Rectal smooth muscle tissue (tissue), 1 donor: ENCODE data around the gene BRCA2.

Source experiments
- H3K27ac ChIP-seq: one replicate; pipeline ENCODE4 v1.7.0; 2013; ENCODE audit warnings: low read depth, low read length, inconsistent platforms
- H3K27me3 ChIP-seq: one replicate; pipeline ENCODE4 v1.7.0; 2013; ENCODE audit warnings: low read length; ENCODE audit not compliant: control insufficient read depth, insufficient read depth
- H3K36me3 ChIP-seq: one replicate; pipeline ENCODE4 v1.7.0; 2013; ENCODE audit warnings: low read length; ENCODE audit not compliant: control insufficient read depth, insufficient read depth
- H3K4me1 ChIP-seq: one replicate; pipeline ENCODE4 v1.7.0; 2013; ENCODE audit warnings: low read length; ENCODE audit not compliant: control insufficient read depth, insufficient read depth
- H3K4me3 ChIP-seq: one replicate; pipeline ENCODE4 v1.7.0; 2013; ENCODE audit warnings: low read length
- H3K9ac ChIP-seq: one replicate; pipeline ENCODE4 v1.7.0; 2013; ENCODE audit warnings: low read length

Gene BRCA2

DNA sequence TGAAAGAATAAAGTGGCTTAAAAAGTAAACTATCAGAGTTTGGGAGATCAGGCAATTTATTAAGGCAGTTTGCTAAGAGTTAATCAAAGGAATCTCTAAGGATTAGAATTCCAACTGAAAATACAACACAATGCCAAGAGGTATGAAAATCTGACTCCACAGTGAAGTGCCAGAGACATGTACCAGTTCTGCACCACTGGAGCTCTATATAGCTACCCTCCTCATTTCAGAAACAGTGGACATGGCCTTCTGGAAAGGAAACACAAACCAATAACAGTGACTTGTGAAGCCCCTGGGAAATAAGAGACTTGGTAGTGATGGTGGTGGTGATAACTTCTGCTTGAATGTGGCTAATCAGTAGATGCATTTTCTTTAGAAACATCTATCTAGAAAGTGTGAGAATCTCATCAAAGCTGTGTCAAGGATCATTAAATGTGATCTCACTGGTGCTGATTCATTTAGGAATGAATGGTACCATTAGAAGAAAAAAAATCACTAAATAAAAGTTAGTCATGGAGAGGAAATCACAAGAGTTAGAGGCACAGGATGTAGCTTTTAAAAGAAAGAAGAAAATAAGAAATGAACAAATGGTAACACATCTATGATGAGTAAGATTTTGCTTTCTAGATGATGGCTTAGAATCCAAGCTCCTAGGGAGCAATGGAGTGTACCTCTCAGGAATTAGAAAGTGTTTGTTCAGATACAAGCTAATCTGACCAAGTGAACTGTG is 132.8 kb downstream of the BRCA2 start:
- Histone ChIP-seq H3K27ac (no peak overlapping the region), H3K27me3 (no peaks in the 10 kb centered on the region), H3K4me3 (no peak overlapping the region), H3K4me1 (no peaks in the 10 kb centered on the region), H3K36me3 (no peaks in the 10 kb centered on the region), H3K9ac (no peak overlapping the region)

DNA sequence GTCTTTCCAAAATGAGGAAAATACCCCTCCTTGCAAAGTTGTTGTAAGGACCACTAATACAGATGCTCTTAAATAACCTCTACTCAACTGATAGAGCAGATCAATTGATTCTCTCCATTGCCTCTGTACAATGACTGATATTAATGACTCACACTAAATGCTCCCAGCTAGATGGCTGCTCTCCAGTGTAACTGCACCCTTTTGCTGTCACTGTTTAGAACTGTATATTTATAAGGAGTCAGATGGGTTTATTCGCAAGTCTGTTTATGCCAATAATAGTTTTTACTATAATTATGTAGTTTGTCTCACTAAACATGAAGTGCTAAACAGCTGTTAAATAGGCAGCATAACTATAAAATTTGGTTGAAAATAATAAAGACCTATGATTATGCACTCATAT is 133.7 kb downstream of the BRCA2 start:
- Histone ChIP-seq H3K27ac (no peak overlapping the region), H3K4me3 (no peak overlapping the region), H3K27me3 (no peaks in the 10 kb centered on the region), H3K9ac (no peak overlapping the region), H3K4me1 (no peaks in the 10 kb centered on the region), H3K36me3 (no peaks in the 10 kb centered on the region)
